ENCODE results near the gene MSI1.

Gene MSI1

DNA sequence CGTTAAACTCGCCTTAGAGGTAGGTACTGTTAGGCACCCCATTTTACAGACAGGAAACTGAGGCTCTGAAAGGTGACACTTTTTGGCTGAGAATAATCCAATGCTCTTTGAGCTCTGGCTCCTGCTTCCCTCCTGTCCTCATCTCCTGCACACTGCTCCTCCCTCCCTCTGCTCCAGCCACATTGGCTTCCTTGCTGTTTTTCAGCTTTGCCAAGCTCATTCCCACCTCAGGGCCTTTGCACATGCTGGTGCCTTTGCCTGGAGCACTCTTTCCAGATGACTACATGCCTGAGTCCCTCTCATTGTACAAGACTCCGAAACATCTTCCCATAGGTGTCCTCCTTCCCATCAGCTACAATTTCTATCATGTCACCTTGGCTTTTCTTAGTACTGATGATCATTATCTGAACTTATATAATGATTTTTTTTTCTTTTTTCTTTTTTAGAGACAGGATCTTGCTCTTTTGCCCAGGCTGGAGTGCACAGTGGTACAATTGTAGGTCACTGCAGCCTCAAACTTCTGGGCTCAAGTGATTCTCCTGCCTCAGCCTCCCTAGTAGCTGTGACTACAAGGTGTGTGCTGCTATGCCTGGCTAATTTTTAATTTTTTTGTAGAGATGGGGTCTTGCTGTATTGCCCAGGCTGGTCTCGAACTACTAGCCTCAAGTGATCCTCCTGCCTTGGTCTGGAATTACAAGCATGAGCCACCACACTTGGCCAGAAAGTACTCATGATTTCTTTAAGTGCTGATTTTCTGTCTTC lies 15.2 kb downstream of the MSI1 start:
- H3K4me3 ChIP-seq (ENCODE audit: extremely low read depth, insufficient read depth, low read length, poor library complexity, severe bottlenecking) = no peak overlapping the region

GRCh38 chr12:120353136-120353535 lies 15.8 kb downstream of the MSI1 start:
- Histone ChIP-seq H3K4me3 (ENCODE audit: extremely low read depth, insufficient read depth, low read length, poor library complexity, severe bottlenecking) (no peak overlapping the region), H3K36me3 (ENCODE audit: control insufficient read depth, insufficient read depth, low read length) (peaks cover 67% of the 10 kb centered on the region), H3K4me1 (ENCODE audit: control insufficient read depth, insufficient read depth, low read length, poor library complexity, severe bottlenecking) (peaks cover 4% of the 10 kb centered on the region), H3K9me3 (ENCODE audit: control insufficient read depth, low read length) (no peaks in the 10 kb centered on the region), H3K27ac (ENCODE audit: low read depth, low read length, severe bottlenecking) (no peak overlapping the region)
- 90 to 96% methylated on average over 5 to 6 of the region's 6 CpGs for WGBS, 2 experiments (ENCODE audit: insufficient coverage in 2 of 2)

More for the DNA sequence above, 15.2 kb downstream of the MSI1 start:
- H3K9me3 ChIP-seq (ENCODE audit: control insufficient read depth, low read length) = no peaks in the 10 kb centered on the region
- H3K4me1 ChIP-seq (ENCODE audit: control insufficient read depth, insufficient read depth, low read length, poor library complexity, severe bottlenecking) = peaks cover 9% of the 10 kb centered on the region
- peaks cover 63% of the 10 kb centered on the region for H3K36me3 ChIP-seq (ENCODE audit: control insufficient read depth, insufficient read depth, low read length)
- WGBS, 2 experiments (ENCODE audit: insufficient coverage in 2 of 2) = 92 to 93% methylated on average over 3 to 4 of the region's 4 CpGs
- no peak overlapping the region for H3K27ac ChIP-seq (ENCODE audit: low read depth, low read length, severe bottlenecking)

DNA sequence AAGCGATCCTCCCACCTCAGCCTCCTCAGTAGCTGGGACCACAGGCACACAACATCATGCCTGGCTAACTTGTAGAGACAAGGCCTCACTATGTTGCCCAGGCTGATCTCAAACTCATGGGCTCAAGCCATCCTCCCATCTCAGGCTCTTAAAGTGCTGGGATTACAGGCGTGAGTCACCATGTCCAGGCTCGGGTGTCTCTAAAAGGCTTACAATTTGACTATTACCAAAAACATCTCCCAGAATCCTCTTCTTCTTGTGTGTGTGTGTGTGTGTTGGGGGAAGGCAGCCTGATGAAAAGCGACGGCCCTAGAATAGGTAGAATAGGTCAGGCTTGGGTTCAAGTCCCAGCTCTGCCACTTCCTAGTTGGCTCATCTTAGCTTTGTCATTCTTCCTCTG lies 16.8 kb downstream of the MSI1 start:
- peaks cover 69% of the 10 kb centered on the region for H3K36me3 ChIP-seq (ENCODE audit: control insufficient read depth, insufficient read depth, low read length)
- 83 to 88% methylated on average over 1 to 2 of the region's 5 CpGs for WGBS, 2 experiments (ENCODE audit: insufficient coverage in 2 of 2)
- peaks cover 4% of the 10 kb centered on the region for H3K4me1 ChIP-seq (ENCODE audit: control insufficient read depth, insufficient read depth, low read length, poor library complexity, severe bottlenecking)
- no peak overlapping the region for H3K27ac ChIP-seq (ENCODE audit: low read depth, low read length, severe bottlenecking)
- H3K4me3 ChIP-seq (ENCODE audit: extremely low read depth, insufficient read depth, low read length, poor library complexity, severe bottlenecking) = no peak overlapping the region
- H3K9me3 ChIP-seq (ENCODE audit: control insufficient read depth, low read length) = no peaks in the 10 kb centered on the region

GRCh38 chr12:120350576-120351350 lies 18.2 kb downstream of the MSI1 start:
- Histone ChIP-seq H3K36me3 (ENCODE audit: control insufficient read depth, insufficient read depth, low read length) (peaks cover 69% of the 10 kb centered on the region), H3K27ac (ENCODE audit: low read depth, low read length, severe bottlenecking) (no peak overlapping the region)
- WGBS, 2 experiments (ENCODE audit: insufficient coverage in 2 of 2) = 91 to 98% methylated on average over 15 to 18 of the region's 19 CpGs

DNA sequence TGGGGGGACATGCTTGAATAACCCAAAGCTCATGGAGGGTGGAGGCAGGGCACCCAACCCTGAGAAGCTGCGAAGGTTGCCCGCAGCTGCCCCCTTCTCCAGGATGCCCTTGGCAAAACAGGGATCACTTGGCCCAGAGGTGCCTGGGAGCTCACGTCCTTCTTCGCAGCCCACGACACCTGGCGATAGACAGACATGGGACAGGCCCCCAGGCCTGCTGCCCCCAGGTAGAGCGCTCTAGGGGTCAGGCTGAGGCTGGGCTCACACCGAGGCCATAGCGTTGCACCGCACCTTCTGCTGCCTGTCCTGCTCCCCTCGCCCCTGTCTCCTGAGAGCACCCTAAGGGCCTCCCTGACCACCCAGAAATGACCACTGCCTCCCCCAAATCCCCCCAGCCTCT lies 21.2 kb downstream of the MSI1 start:
- 97% methylated on average over 11 of the region's 11 CpGs for WGBS, 2 experiments (ENCODE audit: insufficient coverage in 2 of 2)
- Histone ChIP-seq H3K9me3 (ENCODE audit: control insufficient read depth, low read length) (no peaks in the 10 kb centered on the region), H3K36me3 (ENCODE audit: control insufficient read depth, insufficient read depth, low read length) (peaks cover 63% of the 10 kb centered on the region), H3K27ac (ENCODE audit: low read depth, low read length, severe bottlenecking) (no peak overlapping the region), H3K4me1 (ENCODE audit: control insufficient read depth, insufficient read depth, low read length, poor library complexity, severe bottlenecking) (no peaks in the 10 kb centered on the region), H3K4me3 (ENCODE audit: extremely low read depth, insufficient read depth, low read length, poor library complexity, severe bottlenecking) (no peak overlapping the region)

More at GRCh38 chr12:120350576-120351350, 18.2 kb downstream of the MSI1 start:
- no peaks in the 10 kb centered on the region for H3K4me1 ChIP-seq (ENCODE audit: control insufficient read depth, insufficient read depth, low read length, poor library complexity, severe bottlenecking)
- H3K4me3 ChIP-seq (ENCODE audit: extremely low read depth, insufficient read depth, low read length, poor library complexity, severe bottlenecking) = no peak overlapping the region
- no peaks in the 10 kb centered on the region for H3K9me3 ChIP-seq (ENCODE audit: control insufficient read depth, low read length)

- peaks cover 63% of the 10 kb centered on the region for H3K36me3 ChIP-seq (ENCODE audit: control insufficient read depth, insufficient read depth, low read length)
- H3K27ac ChIP-seq (ENCODE audit: low read depth, low read length, severe bottlenecking) = no peak overlapping the region
- H3K4me1 ChIP-seq (ENCODE audit: control insufficient read depth, insufficient read depth, low read length, poor library complexity, severe bottlenecking) = no peaks in the 10 kb centered on the region
- WGBS, 2 experiments (ENCODE audit: insufficient coverage in 2 of 2) = 89 to 90% methylated on average over 1 to 3 of the region's 7 CpGs
- H3K4me3 ChIP-seq (ENCODE audit: extremely low read depth, insufficient read depth, low read length, poor library complexity, severe bottlenecking) = no peak overlapping the region
- no peaks in the 10 kb centered on the region for H3K9me3 ChIP-seq (ENCODE audit: control insufficient read depth, low read length)
These were observed 22.3 kb downstream of the MSI1 start for GRCh38 chr12:120346681-120347080.

DNA sequence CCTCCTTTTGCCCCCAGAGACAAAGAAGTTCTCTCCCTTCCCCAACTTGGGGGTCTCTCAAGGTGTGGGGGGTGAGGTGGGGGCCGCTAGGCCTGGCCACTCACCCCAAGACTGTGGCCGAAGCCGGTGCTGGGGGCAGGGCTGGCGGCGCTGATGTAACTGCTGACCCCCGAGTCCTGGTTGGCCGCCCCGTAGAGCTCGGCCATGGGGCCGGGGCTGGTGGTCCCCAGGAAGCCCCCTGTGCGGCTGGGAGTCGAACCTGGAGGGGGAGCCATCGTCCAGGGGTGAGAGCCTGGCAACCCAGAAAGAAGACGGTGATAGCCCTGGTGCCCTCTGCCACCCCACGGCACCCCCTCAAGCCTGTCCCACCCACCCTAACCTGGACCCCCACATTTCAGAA lies 22.9 kb downstream of the MSI1 start:
- Histone ChIP-seq H3K4me1 (ENCODE audit: control insufficient read depth, insufficient read depth, low read length, poor library complexity, severe bottlenecking) (no peaks in the 10 kb centered on the region), H3K27ac (ENCODE audit: low read depth, low read length, severe bottlenecking) (no peak overlapping the region), H3K36me3 (ENCODE audit: control insufficient read depth, insufficient read depth, low read length) (peaks cover 58% of the 10 kb centered on the region), H3K9me3 (ENCODE audit: control insufficient read depth, low read length) (no peaks in the 10 kb centered on the region), H3K4me3 (ENCODE audit: extremely low read depth, insufficient read depth, low read length, poor library complexity, severe bottlenecking) (no peak overlapping the region)
- 93 to 97% methylated on average over 8 to 12 of the region's 15 CpGs for WGBS, 2 experiments (ENCODE audit: insufficient coverage in 2 of 2)

DNA sequence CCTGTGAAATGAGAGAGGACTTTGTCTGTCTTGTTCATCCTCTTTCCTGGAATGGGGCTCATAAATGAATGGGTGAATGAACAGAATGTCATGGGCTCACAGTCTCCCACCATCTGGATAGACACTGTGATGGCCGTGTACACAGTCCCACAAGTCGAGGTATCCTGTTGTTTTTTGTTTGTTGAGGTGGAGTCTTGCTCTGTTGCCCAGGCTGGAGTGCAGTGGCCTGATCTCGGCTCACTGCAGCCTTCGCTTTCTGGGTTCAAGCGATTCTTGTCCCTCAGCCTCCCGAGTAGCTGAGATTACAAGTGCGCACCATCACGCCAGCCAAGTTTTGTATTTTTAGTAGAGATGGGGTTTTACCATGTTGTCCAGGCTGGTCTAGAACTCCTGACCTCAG lies 25.3 kb downstream of the MSI1 start:
- no peaks in the 10 kb centered on the region for H3K4me1 ChIP-seq (ENCODE audit: control insufficient read depth, insufficient read depth, low read length, poor library complexity, severe bottlenecking)
- no peak overlapping the region for H3K4me3 ChIP-seq (ENCODE audit: extremely low read depth, insufficient read depth, low read length, poor library complexity, severe bottlenecking)
- H3K27ac ChIP-seq (ENCODE audit: low read depth, low read length, severe bottlenecking) = no peak overlapping the region
- no peaks in the 10 kb centered on the region for H3K9me3 ChIP-seq (ENCODE audit: control insufficient read depth, low read length)
- 96 to 98% methylated on average over 5 to 7 of the region's 8 CpGs for WGBS, 2 experiments (ENCODE audit: insufficient coverage in 2 of 2)
- H3K36me3 ChIP-seq (ENCODE audit: control insufficient read depth, insufficient read depth, low read length) = peaks cover 43% of the 10 kb centered on the region

DNA sequence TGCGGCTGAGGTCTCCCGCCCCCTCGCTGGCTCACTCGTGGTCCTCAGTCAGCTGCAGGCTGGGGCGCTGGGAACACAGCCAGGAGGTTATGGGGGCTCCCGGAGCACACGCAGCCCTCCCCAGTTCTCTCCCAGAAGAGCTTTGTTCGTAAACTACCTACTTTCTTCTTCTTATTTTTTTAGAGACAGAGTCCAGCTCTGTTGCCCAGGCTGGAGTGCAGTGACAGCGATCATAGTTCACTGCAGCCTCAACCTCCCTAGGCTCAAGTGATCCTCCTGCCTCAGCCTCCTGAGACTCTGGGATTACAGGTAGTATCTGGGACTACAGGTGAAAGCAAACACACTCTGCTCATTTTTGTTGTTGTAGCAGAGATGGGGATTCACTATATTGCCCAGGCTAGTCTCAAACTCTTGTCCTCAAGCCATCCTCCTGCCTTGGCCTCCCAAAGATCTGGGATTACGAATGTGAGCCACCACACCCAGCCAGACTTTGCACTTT lies 25.9 kb downstream of the MSI1 start:
- Histone ChIP-seq H3K9me3 (ENCODE audit: control insufficient read depth, low read length) (peaks cover 1% of the 10 kb centered on the region), H3K36me3 (ENCODE audit: control insufficient read depth, insufficient read depth, low read length) (peaks cover 39% of the 10 kb centered on the region), H3K4me3 (ENCODE audit: extremely low read depth, insufficient read depth, low read length, poor library complexity, severe bottlenecking) (no peak overlapping the region), H3K4me1 (ENCODE audit: control insufficient read depth, insufficient read depth, low read length, poor library complexity, severe bottlenecking) (no peaks in the 10 kb centered on the region), H3K27ac (ENCODE audit: low read depth, low read length, severe bottlenecking) (no peak overlapping the region)
- WGBS, 2 experiments (ENCODE audit: insufficient coverage in 2 of 2) = 82 to 91% methylated on average over 6 to 8 of the region's 10 CpGs

DNA sequence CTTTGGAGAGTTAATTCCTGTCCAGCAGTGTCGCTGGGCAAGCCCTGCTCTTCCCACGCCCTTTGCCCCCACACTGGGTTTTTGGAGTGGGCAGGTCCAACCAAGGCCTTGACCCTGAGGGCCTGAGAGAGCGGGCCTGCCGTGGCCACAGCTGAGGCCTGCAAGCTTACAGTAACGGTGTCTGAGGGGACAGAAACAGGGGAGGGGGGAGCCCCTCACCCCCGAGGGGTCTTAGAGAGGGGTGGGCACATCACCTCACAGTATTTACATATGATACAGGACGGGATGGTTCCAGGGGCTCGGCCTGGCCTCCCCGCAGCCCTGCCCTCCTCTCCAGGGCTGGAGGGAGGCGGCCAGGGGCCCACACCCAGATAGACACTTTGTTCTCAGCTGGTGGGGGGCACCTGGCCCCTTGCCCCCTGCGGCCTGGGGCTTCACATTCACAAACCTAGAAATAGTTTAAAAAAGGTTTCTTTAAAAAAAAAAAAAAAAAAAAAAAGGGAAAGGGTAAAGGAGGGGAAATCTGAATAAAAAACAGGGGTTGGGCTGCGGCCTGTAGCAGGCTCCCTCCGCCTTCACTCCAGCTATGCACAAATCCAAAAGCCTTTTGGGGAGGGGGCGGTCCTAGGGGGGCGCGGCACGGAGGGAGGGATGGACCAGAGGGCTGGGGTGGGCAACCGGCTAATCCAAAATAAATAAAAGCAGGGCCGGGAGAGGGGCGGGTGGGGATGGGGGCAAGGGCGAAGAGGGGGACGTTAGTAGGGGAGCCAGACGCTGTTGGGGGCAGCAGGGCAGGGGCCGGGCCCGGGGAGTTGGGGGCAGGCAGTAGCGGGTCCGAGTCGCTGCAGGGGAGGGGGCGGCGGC lies 26.6 kb downstream of the MSI1 start:
- Histone ChIP-seq H3K4me3 (ENCODE audit: extremely low read depth, insufficient read depth, low read length, poor library complexity, severe bottlenecking) (no peak overlapping the region), H3K27ac (ENCODE audit: low read depth, low read length, severe bottlenecking) (no peak overlapping the region), H3K36me3 (ENCODE audit: control insufficient read depth, insufficient read depth, low read length) (peaks cover 33% of the 10 kb centered on the region), H3K9me3 (ENCODE audit: control insufficient read depth, low read length) (peaks cover 7% of the 10 kb centered on the region), H3K4me1 (ENCODE audit: control insufficient read depth, insufficient read depth, low read length, poor library complexity, severe bottlenecking) (no peaks in the 10 kb centered on the region)
- 73 to 76% methylated on average over 12 to 15 of the region's 30 CpGs for WGBS, 2 experiments (ENCODE audit: insufficient coverage in 2 of 2)

Measured in mesodermal cell (in vitro differentiated cells).